Activated effector memory CD4-positive, alpha-beta T cell treated with anti-CD3 and anti-CD28 coated beads, Interleukin-2, amount 50 U/mL, for 16 hours (primary cell): Measurements from ENCODE around the gene PUM2.
A peak's percentile ranks its signal among the peaks of the same experiment; 100 is the strongest.
"Not testable (repeated sequence)": the region's sequence is repeated elsewhere in the genome, so short reads cannot be mapped to it uniquely, and the experiment has no call there.

ENCODE experiments used
- DNase-seq: peaks from one replicate; pipeline ENCODE4 v3.0.0-alpha.2; 2020

The PUM2 gene

DNA sequence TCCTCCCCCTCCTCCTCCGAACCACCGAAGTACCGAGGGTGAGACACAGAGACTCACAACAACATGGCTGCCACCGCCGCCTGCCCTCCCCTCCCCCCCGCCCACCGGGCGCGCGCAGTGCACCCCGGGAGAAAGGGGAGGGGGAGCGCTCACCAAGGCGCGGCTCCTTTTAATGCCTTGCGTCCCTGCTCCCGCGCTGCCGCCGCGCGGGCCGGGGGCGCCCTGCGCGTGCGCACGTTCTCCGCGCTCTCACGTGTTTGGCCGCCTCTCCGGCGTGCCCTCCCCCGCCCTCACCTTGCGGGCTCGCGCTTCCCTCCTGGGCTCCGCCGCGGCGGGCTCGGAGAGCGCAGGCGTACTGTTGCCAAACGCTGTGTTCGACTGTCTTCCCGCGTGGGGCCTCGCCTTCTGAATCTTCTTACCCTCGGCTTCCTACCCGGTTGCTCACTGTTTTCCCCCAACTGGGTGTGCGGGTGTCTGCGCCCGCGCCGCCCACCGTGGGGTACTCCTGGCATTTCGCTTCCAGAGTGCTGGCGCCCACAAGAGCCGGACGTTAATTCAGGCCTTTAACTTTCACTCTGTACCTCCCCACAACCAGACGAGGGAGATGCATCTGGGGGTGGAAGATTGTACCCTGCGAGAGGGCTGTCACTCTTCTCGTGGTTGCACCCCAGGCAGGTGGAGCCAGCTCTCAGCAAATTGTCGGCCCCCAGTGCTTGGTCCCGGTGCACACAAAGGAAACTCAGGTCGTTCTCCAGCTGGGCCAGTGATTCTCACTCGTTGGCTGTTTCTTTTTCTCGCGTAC is at the start of gene PUM2:
TSS of gene PUM2 (minus strand) at position 92 of the 802 bp plus-strand sequence. CDS start 23,484 bp downstream, outside the sequence.
- DNase-seq = peak; percentile 99

- peak; percentile 50 for DNase-seq
Observed at GRCh38 chr2:20400306-20400705, 49.7 kb upstream of the PUM2 start.

GRCh38 chr2:20398956-20399567 is 48.4 kb upstream of the PUM2 start:
- DNase-seq = peak; percentile 19

GRCh38 chr2:20397811-20398447 is 47.3 kb upstream of the PUM2 start:
- peak; percentile 37 for DNase-seq

GRCh38 chr2:20396356-20397000 is 45.8 kb upstream of the PUM2 start:
- DNase-seq = peak; percentile 25

- DNase-seq = no peak
Observed at GRCh38 chr2:20393986-20394385, 43.3 kb upstream of the PUM2 start.

GRCh38 chr2:20391951-20392699 is 41.5 kb upstream of the PUM2 start:
- DNase-seq = no peak

- DNase-seq = no peak
Observed at GRCh38 chr2:20390524-20391123, 40.0 kb upstream of the PUM2 start.

GRCh38 chr2:20384953-20385352 is 34.3 kb upstream of the PUM2 start:
- DNase-seq = no peak

GRCh38 chr2:20382965-20383810 is 32.5 kb upstream of the PUM2 start:
- DNase-seq = no peak

DNA sequence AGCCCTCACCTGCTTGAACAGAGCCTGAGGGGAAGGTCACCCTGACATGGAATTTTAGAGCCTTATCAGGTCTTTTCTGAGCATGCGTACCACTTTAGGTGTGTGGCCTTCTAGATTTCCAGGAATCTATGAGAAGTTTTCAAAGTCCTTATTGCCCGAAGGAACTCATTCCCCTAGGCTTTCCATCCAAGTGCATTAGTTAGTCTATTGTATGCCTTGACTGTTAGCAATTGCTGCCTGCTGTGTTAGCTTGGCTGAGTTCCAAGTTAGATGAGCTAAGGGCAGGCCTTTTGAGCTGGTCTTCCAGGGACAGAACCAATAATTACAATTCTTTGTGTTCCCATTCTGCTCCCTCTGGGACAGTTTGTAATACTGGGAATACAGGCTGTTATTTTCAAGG is 30.8 kb upstream of the PUM2 start:
- DNase-seq = no peak

DNA sequence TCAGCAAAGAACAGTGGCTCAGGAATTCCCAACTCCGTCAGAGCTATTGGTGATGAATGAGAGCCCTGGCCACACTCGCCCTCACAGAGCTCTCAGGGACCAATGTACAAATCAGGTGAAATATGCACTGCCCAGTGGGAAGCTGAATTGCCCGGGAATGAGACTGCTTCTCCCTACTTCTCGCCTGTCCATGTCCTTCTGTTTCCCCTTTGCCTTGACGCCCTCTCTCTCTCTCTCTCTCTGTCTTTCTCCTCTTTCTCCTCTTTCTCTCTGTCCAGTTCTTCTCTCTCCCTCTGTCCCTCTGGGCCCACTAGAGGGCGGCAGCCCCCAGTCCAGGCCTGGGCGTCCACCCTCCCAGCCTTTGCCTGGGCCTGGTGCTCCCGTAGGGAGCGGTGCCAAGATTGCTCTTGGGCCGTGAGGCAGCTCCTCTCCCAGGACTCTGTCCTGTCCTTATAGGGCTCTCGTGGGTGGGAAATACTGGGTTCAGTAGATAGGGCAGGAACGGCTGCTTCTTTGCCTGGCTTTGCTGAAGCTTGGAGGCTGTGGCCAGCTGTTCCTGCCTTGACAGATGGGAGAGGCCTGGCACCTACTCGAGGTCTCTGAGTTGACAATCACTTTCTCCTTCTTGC is 28.4 kb upstream of the PUM2 start:
- no peak for DNase-seq

DNA sequence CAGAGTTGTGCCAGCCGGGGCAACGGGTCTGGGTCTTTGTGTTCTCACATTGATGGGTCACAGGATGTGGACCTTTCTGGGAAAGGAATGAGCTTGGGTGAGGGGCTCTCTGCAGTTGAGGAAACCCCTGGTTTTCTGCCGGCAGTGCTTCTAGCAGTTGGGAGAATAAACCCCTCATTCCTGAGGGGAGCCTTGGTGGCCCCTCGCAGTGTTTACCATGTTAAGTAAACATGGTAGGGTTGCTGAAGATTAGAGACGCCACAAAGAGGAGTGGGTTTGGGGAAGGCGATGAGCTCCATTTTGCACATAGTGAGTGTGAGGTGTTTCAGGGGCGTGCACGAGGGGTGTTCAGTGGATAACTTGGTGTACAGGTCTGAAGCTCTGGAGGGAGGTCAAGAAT is 27.7 kb upstream of the PUM2 start:
- no peak for DNase-seq

- no peak for DNase-seq
Observed at GRCh38 chr2:20377741-20378140, 27.1 kb upstream of the PUM2 start.

DNA sequence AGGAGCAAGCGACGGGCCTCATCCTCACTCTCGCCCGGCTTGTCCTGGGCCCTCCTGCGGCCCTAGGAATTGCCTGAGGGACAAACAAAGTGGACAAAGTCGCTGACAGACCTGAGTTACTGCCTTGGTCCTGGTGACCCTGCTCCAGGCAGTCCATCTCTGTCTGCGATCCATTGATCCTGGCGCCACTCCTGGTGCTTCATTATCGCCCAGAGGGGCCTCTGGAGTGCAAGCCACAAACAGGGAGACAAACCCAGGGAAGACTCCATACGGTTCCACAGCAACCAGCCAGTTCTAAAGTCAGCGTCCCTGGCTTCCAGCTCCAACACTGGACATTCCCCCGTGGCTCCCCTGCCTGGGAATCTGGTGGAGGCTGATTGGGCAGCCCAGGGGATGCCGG is 24.3 kb upstream of the PUM2 start:
- not testable (repeated sequence) for DNase-seq

GRCh38 chr2:20372896-20373640 is 22.4 kb upstream of the PUM2 start:
- DNase-seq = no peak

DNA sequence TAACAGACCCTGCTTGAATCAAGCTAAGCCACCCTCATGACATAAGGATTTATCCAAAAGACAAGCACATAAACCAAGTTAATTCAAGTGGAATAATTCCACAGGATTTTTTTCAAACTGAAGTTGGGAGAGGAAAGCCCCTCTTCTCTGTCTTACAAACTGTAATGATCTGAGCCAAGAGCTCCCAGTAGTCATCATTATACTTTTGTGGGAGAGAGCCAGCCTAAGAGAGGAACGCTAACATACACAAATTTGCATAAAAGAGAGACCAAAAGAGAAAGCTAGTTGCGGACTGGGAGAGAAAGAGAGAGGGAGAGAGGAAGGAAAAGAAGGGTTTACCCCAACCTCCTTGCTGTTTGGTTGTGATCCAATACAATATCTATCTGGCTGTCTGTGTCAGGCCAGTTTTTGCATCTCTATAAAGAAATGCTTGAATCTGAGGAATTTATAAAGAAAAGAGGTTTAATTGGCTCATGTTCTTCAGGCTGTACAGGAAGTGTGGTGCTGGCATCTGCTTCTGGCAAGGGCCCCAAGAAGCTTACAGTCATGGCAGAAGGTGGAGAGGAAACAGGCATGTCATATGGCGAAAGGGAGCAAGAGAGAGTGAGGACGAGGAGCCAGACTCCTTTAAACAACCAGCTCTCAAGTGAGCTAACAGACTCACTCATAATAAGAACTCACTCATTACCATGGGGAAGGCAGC is 20.8 kb upstream of the PUM2 start:
- DNase-seq = peak; percentile 27

- no peak for DNase-seq
Observed at GRCh38 chr2:20370191-20370590, 19.5 kb upstream of the PUM2 start.

GRCh38 chr2:20369366-20369765 is 18.7 kb upstream of the PUM2 start:
- DNase-seq = peak; percentile 34
